ENCODE results near the gene KPNA4.

Gene KPNA4

GRCh38 chr3:160450846-160451245 lies 114.5 kb downstream of the KPNA4 start:
- H3K4me1 ChIP-seq (ENCODE audit: insufficient read depth, low read length, severe bottlenecking), result peaks cover 26% of the 10 kb centered on the region
- no peaks in the 10 kb centered on the region for H3F3A ChIP-seq (ENCODE audit: insufficient read depth, low read length)
- no peaks in the 10 kb centered on the region for H3K9me2 ChIP-seq (ENCODE audit: low read depth, low read length)
- no peak for TF ChIP-seq CTCF (IDR thresholded peaks at IDR 0.05; ENCODE audit: low read length)
- no peak for TF ChIP-seq EZH2 (IDR thresholded peaks at IDR 0.05; ENCODE audit: borderline replicate concordance, low read length)
- peaks cover 33% of the 10 kb centered on the region for H3K79me2 ChIP-seq (ENCODE audit: insufficient read depth, low read length)
- H3K4me3 ChIP-seq (ENCODE audit: low read depth, low read length, poor library complexity, severe bottlenecking), result no peak overlapping the region
- H3K27me3 ChIP-seq (ENCODE audit: insufficient read depth, low read length), result no peaks in the 10 kb centered on the region
- no peak overlapping the region for H3K27ac ChIP-seq (ENCODE audit: low read depth, low read length, poor library complexity, severe bottlenecking)
- no peaks in the 10 kb centered on the region for H4K20me1 ChIP-seq (ENCODE audit: insufficient read depth, low read length)
- no peak overlapping the region for H3K4me2 ChIP-seq (ENCODE audit: low read length)
- no peaks in the 10 kb centered on the region for H3K9me3 ChIP-seq (ENCODE audit: low read length)
- no peak overlapping the region for H2AFZ ChIP-seq (ENCODE audit: low read length)
- H3K9ac ChIP-seq (ENCODE audit: low read length), result no peak overlapping the region
- peaks cover 21% of the 10 kb centered on the region for H3K36me3 ChIP-seq (ENCODE audit: insufficient read depth, low read length)

GRCh38 chr3:160449636-160450598 lies 115.5 kb downstream of the KPNA4 start, which contains the start of gene TRIM59:
Gene TRIM59 (minus strand): TSS chr3:160449786. CDS start chr3:160439183, 10,603 bp downstream.
- no peaks in the 10 kb centered on the region for H3K27me3 ChIP-seq (ENCODE audit: insufficient read depth, low read length)
- H3K79me2 ChIP-seq (ENCODE audit: insufficient read depth, low read length), result peaks cover 41% of the 10 kb centered on the region
- peak within 1 kb of the TSS; percentile 88 for H3K27ac ChIP-seq (ENCODE audit: low read depth, low read length, poor library complexity, severe bottlenecking)
- peak within 1 kb of the TSS; percentile 93 for H3K4me3 ChIP-seq (ENCODE audit: low read depth, low read length, poor library complexity, severe bottlenecking)
- no peaks in the 10 kb centered on the region for H3K9me2 ChIP-seq (ENCODE audit: low read depth, low read length)
- H3F3A ChIP-seq (ENCODE audit: insufficient read depth, low read length), result no peaks in the 10 kb centered on the region
- peak within 1 kb of the TSS; percentile 82 for H3K4me2 ChIP-seq (ENCODE audit: low read length)
- peaks cover 26% of the 10 kb centered on the region for H3K4me1 ChIP-seq (ENCODE audit: insufficient read depth, low read length, severe bottlenecking)
- H3K9me3 ChIP-seq (ENCODE audit: low read length), result no peaks in the 10 kb centered on the region
- H2AFZ ChIP-seq (ENCODE audit: low read length), result peak within 1 kb of the TSS; percentile 33
- peaks cover 30% of the 10 kb centered on the region for H3K36me3 ChIP-seq (ENCODE audit: insufficient read depth, low read length)
- no peak for TF ChIP-seq EZH2 (IDR thresholded peaks at IDR 0.05; ENCODE audit: borderline replicate concordance, low read length)
- TF ChIP-seq CTCF (IDR thresholded peaks at IDR 0.05; ENCODE audit: low read length), result 0 out of 2 replicates have a peak, but pooled peaks have one; percentile 10
- H4K20me1 ChIP-seq (ENCODE audit: insufficient read depth, low read length), result no peaks in the 10 kb centered on the region
- H3K9ac ChIP-seq (ENCODE audit: low read length), result peak within 1 kb of the TSS; percentile 95

GRCh38 chr3:160448845-160449635 lies 116.3 kb downstream of the KPNA4 start:
- Histone ChIP-seq H3K9me3 (ENCODE audit: low read length) (no peaks in the 10 kb centered on the region), H3K4me3 (ENCODE audit: low read depth, low read length, poor library complexity, severe bottlenecking) (peak overlapping the region; percentile 93), H3K9ac (ENCODE audit: low read length) (peak overlapping the region; percentile 95), H2AFZ (ENCODE audit: low read length) (peak overlapping the region; percentile 33), H3K27me3 (ENCODE audit: insufficient read depth, low read length) (no peaks in the 10 kb centered on the region), H4K20me1 (ENCODE audit: insufficient read depth, low read length) (no peaks in the 10 kb centered on the region), H3K9me2 (ENCODE audit: low read depth, low read length) (no peaks in the 10 kb centered on the region), H3K27ac (ENCODE audit: low read depth, low read length, poor library complexity, severe bottlenecking) (peak overlapping the region; percentile 88), H3K36me3 (ENCODE audit: insufficient read depth, low read length) (peaks cover 37% of the 10 kb centered on the region), H3K4me1 (ENCODE audit: insufficient read depth, low read length, severe bottlenecking) (peaks cover 26% of the 10 kb centered on the region), H3F3A (ENCODE audit: insufficient read depth, low read length) (no peaks in the 10 kb centered on the region), H3K79me2 (ENCODE audit: insufficient read depth, low read length) (peaks cover 50% of the 10 kb centered on the region), H3K4me2 (ENCODE audit: low read length) (peak overlapping the region; percentile 82)
- TF ChIP-seq CTCF (IDR thresholded peaks at IDR 0.05; ENCODE audit: low read length) (peak; percentile 17; the same call in 1 of the 2 replicates), EZH2 (IDR thresholded peaks at IDR 0.05; ENCODE audit: borderline replicate concordance, low read length) (no peak)

Data from OCI-LY1 (cell line).